OCI-LY3 (cell line): ENCODE data around the gene CLEC16A.

Experiments
- CTCF ChIP-seq: fragments of 200-600, 300-600 bp; sonication (generic); IDR thresholded peaks from 2 replicates; pipeline ENCODE4 v1.5.1; 2014; ENCODE audit warnings: antibody characterized with exemption, low read length, low read depth
- EZH2phosphoT487 ChIP-seq: fragments of 200-600 bp; shearing (Covaris generic); IDR thresholded peaks from 2 replicates; pipeline ENCODE4 v1.6.1; 2018; ENCODE audit warnings: antibody characterized with exemption, mixed run types, low read depth

- no peak for TF ChIP-seq CTCF
- no peak for TF ChIP-seq EZH2phosphoT487
Observed at GRCh38 chr16:11094075-11094856, 149.9 kb downstream of the CLEC16A start.
